CD8-positive, alpha-beta memory T cell (primary cell): ENCODE measurements around the gene ANXA1. TPM values are rescaled to one million over a fixed set of nuclear protein-coding genes. Genes with fewer than 3 reads are reported as not detected.

Experiments
- CTCF ChIA-PET: fragments of 350-600 bp; sonication (Branson Sonifier 250); formaldehyde crosslinking; loops from one replicate; lab custom pipeline; 2021; ENCODE audit warnings: antibody characterized with exemption; lab: Charles Lee
- POLR2A ChIA-PET: fragments of 350-600 bp; sonication (Branson Sonifier 250); formaldehyde crosslinking; loops from one replicate; lab custom pipeline; 2021; ENCODE audit warnings: antibody characterized with exemption; lab: Charles Lee
- DNase-seq, 5 donors: peaks; one replicate each; pipeline versions ENCODE4 v3.0.0 to v3.0.0-alpha.2; 2020 to 2022; ENCODE audit warnings: mixed read lengths in 1 of 5
- H3K27ac ChIP-seq: one replicate; pipeline ENCODE4 v1.7.0; 2013; ENCODE audit warnings: low read depth, mild to moderate bottlenecking, low read length, moderate library complexity
- H3K27me3 ChIP-seq: 2 replicates; pipeline ENCODE4 v1.7.0; 2013; ENCODE audit warnings: low read length, mild to moderate bottlenecking; ENCODE audit not compliant: insufficient read depth, poor library complexity, severe bottlenecking
- H3K36me3 ChIP-seq: 2 replicates; pipeline ENCODE4 v1.7.0; 2013; ENCODE audit warnings: mild to moderate bottlenecking, low read length, moderate library complexity; ENCODE audit not compliant: insufficient read depth
- H3K4me1 ChIP-seq: 2 replicates; pipeline ENCODE4 v1.7.0; 2013; ENCODE audit warnings: mild to moderate bottlenecking, low read length, moderate library complexity; ENCODE audit not compliant: insufficient read depth
- H3K4me3 ChIP-seq: 2 replicates; pipeline ENCODE4 v1.7.0; 2013; ENCODE audit warnings: mild to moderate bottlenecking, low read length
- H3K9me3 ChIP-seq: 2 replicates; pipeline ENCODE4 v1.7.0; 2013; ENCODE audit warnings: mild to moderate bottlenecking, low read length
- H3K27ac Mint-ChIP-seq, 8 donors: one replicate each; pipeline ENCODE4 v1.8.0; 2020 to 2021; ENCODE audit warnings: mixed read lengths in 8 of 8, mild to moderate bottlenecking in 6 of 8, inconsistent platforms in 3 of 8, moderate library complexity in 3 of 8
- H3K27me3 Mint-ChIP-seq, 2 donors: one replicate each; pipeline ENCODE4 v1.8.0; 2020 to 2021; ENCODE audit warnings: mixed read lengths in 2 of 2, mild to moderate bottlenecking in 1 of 2, moderate library complexity in 1 of 2
- H3K36me3 Mint-ChIP-seq, 3 donors: one replicate each; pipeline ENCODE4 v1.8.0; 2020 to 2021; ENCODE audit warnings: mixed read lengths in 3 of 3, inconsistent platforms in 1 of 3, mild to moderate bottlenecking in 1 of 3
- H3K4me1 Mint-ChIP-seq, 3 donors: one replicate each; pipeline ENCODE4 v1.8.0; 2020 to 2021; ENCODE audit warnings: mixed read lengths in 3 of 3, inconsistent platforms in 1 of 3, mild to moderate bottlenecking in 1 of 3
- H3K4me3 Mint-ChIP-seq, 7 donors: one replicate each; pipeline ENCODE4 v1.8.0; 2020 to 2021; ENCODE audit warnings: mixed read lengths in 7 of 7, mild to moderate bottlenecking in 6 of 7, moderate library complexity in 4 of 7, inconsistent platforms in 2 of 7
- H3K9me3 Mint-ChIP-seq, 5 donors: one replicate each; pipeline ENCODE4 v1.8.0; 2020 to 2022; ENCODE audit warnings: mixed read lengths in 5 of 5, mild to moderate bottlenecking in 3 of 5, moderate library complexity in 2 of 5, inconsistent platforms in 1 of 5
- polyA plus RNA-seq: library from polyadenylated mRNA; unstranded; fragments of 300-500 nt; fragmentation: Illumina TruSeq; gene quantifications from one replicate; pipeline ENCODE4 v1.2.3, GENCODE V29; 2021
- total RNA-seq, 2 experiments: library from RNA; stranded (reverse); gene quantifications; one replicate each; pipeline ENCODE4 v1.2.3, GENCODE V29; 2021

The ANXA1 gene
- total and polyA plus RNA-seq, 3 experiments from 2014 or later: 87.7 to 517 (median 93.2) TPM

DNA sequence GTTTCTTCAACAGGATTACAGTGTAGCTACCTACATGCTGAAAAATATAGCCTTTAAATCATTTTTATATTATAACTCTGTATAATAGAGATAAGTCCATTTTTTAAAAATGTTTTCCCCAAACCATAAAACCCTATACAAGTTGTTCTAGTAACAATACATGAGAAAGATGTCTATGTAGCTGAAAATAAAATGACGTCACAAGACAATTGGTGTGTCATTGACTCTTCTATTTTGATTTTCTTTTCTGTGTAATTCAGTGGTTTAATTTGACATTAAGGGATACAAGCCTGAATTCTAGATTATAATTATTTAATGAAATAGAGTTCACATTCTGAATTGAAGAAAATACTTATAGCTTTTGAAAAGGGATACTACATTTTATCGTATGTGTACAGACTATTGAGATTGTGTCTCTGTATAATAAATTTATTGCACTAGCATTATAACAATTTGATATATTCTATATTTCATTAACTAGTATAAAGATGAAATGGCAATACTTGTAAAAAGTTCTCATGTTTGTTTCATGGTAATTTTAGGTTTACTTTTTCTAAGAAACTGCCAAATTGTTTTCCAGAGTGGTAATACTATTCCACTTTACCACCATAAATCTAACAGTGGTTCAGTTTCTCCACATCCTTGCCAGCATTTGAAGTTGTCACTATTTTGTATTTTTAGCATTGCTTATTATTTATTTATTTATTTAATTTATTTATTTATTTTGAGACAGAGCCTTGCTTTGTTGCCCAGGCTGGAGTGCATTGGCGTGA, 18.7 kb downstream of the ANXA1 start:
- no peak overlapping the region for H3K4me3 Mint-ChIP-seq
- ChIA-PET POLR2A (interaction anchor here (1.3 kb wide), 1 partner anchor 15 kb away, joined by 4 read pairs; no protein-coding TSS in a partner anchor), CTCF (interaction anchor here (0.9 to 1.2 kb wide), 3 partner anchors 10 to 63 kb away, joined by 3 to 5 read pairs (median 3); no protein-coding TSS in a partner anchor)
- peaks cover 19 to 40% (median 34%) of the 10 kb centered on the region in 3 donors for H3K4me1 Mint-ChIP-seq
- peaks cover 0 to 1% (median 0%) of the 10 kb centered on the region in 5 donors for H3K9me3 Mint-ChIP-seq
- Histone ChIP-seq H3K4me3 (no peak overlapping the region), H3K4me1 (peaks cover 7% of the 10 kb centered on the region), H3K36me3 (peaks cover 23% of the 10 kb centered on the region), H3K27ac (no peak overlapping the region), H3K27me3 (no peaks in the 10 kb centered on the region), H3K9me3 (no peaks in the 10 kb centered on the region)
- no peak for DNase-seq
- no peaks in the 10 kb centered on the region for H3K27me3 Mint-ChIP-seq
- no peak overlapping the region for H3K27ac Mint-ChIP-seq
- H3K36me3 Mint-ChIP-seq: peaks cover 9 to 56% (median 20%) of the 10 kb centered on the region in 3 donors

DNA sequence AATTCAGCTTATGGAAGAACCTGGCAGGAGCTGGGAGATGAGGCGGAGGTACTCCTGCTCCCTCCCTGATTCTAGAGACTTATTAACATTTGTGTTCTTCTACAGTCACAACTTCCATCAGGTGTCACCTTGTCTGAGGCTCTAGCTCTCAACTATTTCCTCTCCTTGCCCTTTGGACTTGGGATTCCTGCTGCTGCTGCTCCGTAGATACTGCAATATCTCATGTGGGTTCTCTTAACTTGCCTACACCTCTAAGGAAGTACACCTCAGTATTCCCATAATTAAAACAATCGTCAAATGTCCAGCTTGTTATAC, 21.2 kb downstream of the ANXA1 start:
- no peak overlapping the region for H3K4me3 Mint-ChIP-seq
- POLR2A ChIA-PET: no interaction called here
- H3K27me3 ChIP-seq: no peaks in the 10 kb centered on the region

DNA sequence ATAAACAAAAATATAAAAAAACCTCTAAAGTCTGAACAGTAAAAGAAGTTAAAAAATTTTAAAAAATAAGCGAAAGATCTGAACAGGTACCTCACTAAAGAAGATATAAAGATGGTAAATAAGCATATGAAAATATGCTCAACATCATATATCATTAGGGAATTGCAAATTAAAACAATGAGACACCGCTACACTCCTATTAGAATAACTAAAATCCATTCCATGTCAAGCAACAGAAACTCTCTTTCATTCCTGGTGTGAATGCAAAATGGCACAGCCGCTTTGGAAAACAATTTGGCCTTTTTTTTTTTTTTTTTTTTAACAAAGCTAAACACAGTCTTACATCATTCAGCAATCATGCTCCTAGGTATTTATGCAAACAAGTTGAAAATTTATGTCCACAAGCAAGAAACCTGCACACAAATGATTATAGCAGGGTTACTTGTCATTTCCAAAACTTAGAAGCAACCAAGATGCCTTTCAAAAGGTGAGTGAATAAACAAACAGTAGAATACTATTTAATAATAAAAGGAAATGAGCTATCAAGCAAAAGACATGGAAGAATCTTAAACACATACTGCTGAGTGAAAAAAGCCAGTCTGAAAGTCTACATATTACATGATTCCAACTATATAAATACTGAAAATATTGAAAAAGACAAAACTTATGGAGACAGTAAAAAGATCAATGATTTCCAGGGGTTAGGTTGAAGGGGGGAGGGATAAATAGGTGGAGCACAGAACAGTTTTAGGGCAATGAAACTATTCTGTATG, 22.1 kb downstream of the ANXA1 start:
- DNase-seq: no peak
- Mint-ChIP-seq H3K36me3 (peaks cover 0 to 23% (median 2%) of the 10 kb centered on the region in 3 donors), H3K4me1 (peaks cover under 1 to 9% (median 1%) of the 10 kb centered on the region in 3 donors), H3K27me3 (no peaks in the 10 kb centered on the region), H3K4me3 (no peak overlapping the region), H3K27ac (peak overlapping the region in 2 of 8 donors; percentile 15 to 50), H3K9me3 (peaks cover 0 to 1% (median 0%) of the 10 kb centered on the region in 5 donors)
- POLR2A ChIA-PET: interaction anchor here (0.6 kb wide), 3 partner anchors 58 to 1174 kb away, joined by 5 to 8 read pairs (median 6); no protein-coding TSS in a partner anchor
- CTCF ChIA-PET: interaction anchor here (1.5 to 3.2 kb wide), 2 partner anchors 10 to 66 kb away, joined by 4 to 15 read pairs; no protein-coding TSS in a partner anchor
- Histone ChIP-seq H3K27ac (no peak overlapping the region), H3K9me3 (no peaks in the 10 kb centered on the region), H3K4me3 (no peak overlapping the region), H3K36me3 (no peaks in the 10 kb centered on the region), H3K27me3 (no peaks in the 10 kb centered on the region), H3K4me1 (no peaks in the 10 kb centered on the region)

More for the DNA sequence above, 21.2 kb downstream of the ANXA1 start:
- Mint-ChIP-seq H3K27ac (peak overlapping the region in 6 of 8 donors; percentile 5 to 77 (median 54)), H3K4me1 (peaks cover 4 to 16% (median 9%) of the 10 kb centered on the region in 3 donors), H3K9me3 (peaks cover 0 to 1% (median 0%) of the 10 kb centered on the region in 5 donors), H3K27me3 (no peaks in the 10 kb centered on the region), H3K36me3 (peaks cover 0 to 31% (median 8%) of the 10 kb centered on the region in 3 donors)
- no peak for DNase-seq
- H3K27ac ChIP-seq: no peak overlapping the region
- H3K4me1 ChIP-seq: peaks cover under 1% of the 10 kb centered on the region
- H3K4me3 ChIP-seq: no peak overlapping the region
- CTCF ChIA-PET: interaction anchor here (0.8 to 3.2 kb wide), 4 partner anchors 11 to 67 kb away, joined by 3 to 15 read pairs (median 4); no protein-coding TSS in a partner anchor
- H3K9me3 ChIP-seq: no peaks in the 10 kb centered on the region
- peaks cover under 1% of the 10 kb centered on the region for H3K36me3 ChIP-seq

DNA sequence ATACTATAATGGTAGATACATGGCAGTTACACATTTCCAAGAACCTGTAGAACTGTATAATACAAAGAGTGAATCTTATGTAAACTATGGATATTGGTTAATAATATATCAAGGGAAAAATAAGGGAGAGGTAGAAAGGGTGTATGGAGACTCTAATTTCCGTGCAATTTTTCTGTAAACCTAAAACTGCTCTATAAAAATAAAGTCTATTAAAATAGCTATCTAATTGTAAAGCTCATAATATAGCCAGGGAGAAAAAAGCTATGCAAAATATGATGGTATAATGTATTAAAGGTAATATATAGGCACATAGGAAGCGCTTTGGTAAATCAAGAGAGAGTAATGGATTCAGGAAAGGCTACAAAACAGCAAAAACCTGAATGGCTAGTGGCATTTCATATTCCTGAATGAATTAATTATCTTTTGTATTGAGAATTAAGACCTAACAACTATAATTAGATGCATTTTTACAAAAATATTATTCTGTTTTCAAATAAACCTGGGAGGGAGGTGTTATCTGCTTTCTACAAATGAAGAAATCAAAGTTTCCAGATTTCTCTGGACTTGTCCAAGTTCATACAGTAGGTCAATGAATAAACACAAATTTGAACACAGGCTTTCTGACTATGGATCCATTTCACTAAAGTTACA, 22.8 kb downstream of the ANXA1 start:
- peaks cover 0 to 17% (median 2%) of the 10 kb centered on the region in 3 donors for H3K36me3 Mint-ChIP-seq
- peaks cover 0 to 6% (median 1%) of the 10 kb centered on the region in 3 donors for H3K4me1 Mint-ChIP-seq
- H3K27me3 ChIP-seq: no peaks in the 10 kb centered on the region
- H3K36me3 ChIP-seq: no peaks in the 10 kb centered on the region
- peaks cover 0 to 1% (median 0%) of the 10 kb centered on the region in 5 donors for H3K9me3 Mint-ChIP-seq
- no peak overlapping the region for H3K4me3 Mint-ChIP-seq
- H3K27ac Mint-ChIP-seq: peak overlapping the region in 4 of 8 donors; percentile 15 to 61 (median 32)
- POLR2A ChIA-PET: interaction anchor here (0.6 kb wide), 3 partner anchors 59 to 1174 kb away, joined by 5 to 8 read pairs (median 6); no protein-coding TSS in a partner anchor
- H3K9me3 ChIP-seq: no peaks in the 10 kb centered on the region
- H3K4me3 ChIP-seq: no peak overlapping the region
- H3K27ac ChIP-seq: no peak overlapping the region
- no peak for DNase-seq
- no peaks in the 10 kb centered on the region for H3K4me1 ChIP-seq
- CTCF ChIA-PET: interaction anchor here (1.5 kb wide), 1 partner anchor 9 kb away, joined by 4 read pairs; no protein-coding TSS in a partner anchor
- H3K27me3 Mint-ChIP-seq: no peaks in the 10 kb centered on the region

DNA sequence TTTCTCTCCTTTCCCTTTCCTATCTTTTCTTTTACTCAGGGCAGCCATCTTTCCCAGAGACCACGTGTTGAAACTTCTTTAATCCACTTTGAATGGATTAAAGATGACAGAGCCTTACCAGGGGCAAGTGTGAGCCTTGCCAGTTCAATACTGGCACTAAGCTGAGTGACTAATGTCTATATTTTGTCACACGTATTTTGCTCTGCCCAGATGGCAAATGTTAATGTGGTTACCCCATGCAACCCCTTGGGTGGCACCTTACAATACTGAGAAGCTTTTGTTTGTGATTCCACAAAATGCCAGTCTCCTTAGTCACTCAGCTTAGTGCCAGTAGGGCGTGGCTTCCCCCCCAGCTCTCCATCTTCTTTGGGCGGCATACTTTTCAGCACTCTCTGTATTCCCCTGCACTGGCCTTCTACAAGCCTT, 24.8 kb downstream of the ANXA1 start:
- Mint-ChIP-seq H3K27ac (no peak overlapping the region), H3K36me3 (peaks cover 0 to 7% (median 2%) of the 10 kb centered on the region in 3 donors), H3K9me3 (peaks cover 0 to 1% (median 0%) of the 10 kb centered on the region in 5 donors), H3K27me3 (no peaks in the 10 kb centered on the region), H3K4me1 (peaks cover 0 to 6% (median 1%) of the 10 kb centered on the region in 3 donors), H3K4me3 (no peak overlapping the region)
- ChIA-PET CTCF (interaction anchor here (3.0 kb wide), 1 partner anchor 68 kb away, joined by 21 read pairs; no protein-coding TSS in a partner anchor), POLR2A (no interaction called here)
- H3K27ac ChIP-seq: no peak overlapping the region
- no peaks in the 10 kb centered on the region for H3K27me3 ChIP-seq
- no peak for DNase-seq
- H3K9me3 ChIP-seq: no peaks in the 10 kb centered on the region
- no peaks in the 10 kb centered on the region for H3K4me1 ChIP-seq
- H3K4me3 ChIP-seq: no peak overlapping the region
- H3K36me3 ChIP-seq: no peaks in the 10 kb centered on the region

DNA sequence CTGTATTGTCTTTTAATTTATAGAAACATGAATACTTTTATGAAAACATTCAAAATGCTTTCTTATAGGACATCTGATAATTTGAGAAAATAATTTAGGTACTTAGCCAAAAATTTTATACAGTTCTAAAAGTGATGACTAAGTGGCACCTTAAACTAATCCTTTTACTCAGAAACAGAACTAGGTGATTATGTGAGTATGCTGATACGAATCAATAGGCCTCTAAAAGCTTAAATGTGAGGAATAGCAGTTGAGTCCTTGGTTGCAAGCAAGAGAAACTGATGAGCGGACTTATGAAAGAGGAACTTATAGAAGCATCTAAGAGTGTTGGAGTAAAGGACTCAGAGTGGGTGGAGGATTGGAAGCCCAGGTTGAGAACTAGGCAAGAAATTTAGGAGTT, 26.4 kb downstream of the ANXA1 start:
- H3K36me3 Mint-ChIP-seq: no peaks in the 10 kb centered on the region

DNA sequence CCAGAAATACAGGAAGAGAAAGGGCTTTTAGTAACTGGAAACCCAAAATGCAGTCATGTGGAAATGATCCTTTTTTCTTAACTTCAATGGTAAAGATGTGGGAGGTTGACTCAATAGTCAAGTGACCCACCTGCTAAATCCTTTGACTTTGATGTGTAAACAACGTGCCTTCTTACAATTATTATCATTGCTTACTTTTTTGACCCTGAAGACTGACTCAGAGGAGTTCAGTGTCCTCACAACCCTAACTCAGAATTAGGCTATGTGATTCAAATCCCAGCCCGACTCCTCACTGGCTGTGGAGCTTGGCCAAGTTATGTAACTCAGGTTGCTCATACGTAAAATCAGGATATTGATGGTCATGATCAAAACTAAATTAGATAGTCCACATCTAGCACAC, 27.9 kb downstream of the ANXA1 start:
- Mint-ChIP-seq H3K4me3 (no peak overlapping the region), H3K4me1 (peaks cover 0 to 6% (median 1%) of the 10 kb centered on the region in 3 donors), H3K36me3 (no peaks in the 10 kb centered on the region), H3K9me3 (no peaks in the 10 kb centered on the region), H3K27ac (peak overlapping the region in 1 of 8 donors; percentile 66), H3K27me3 (peaks cover 0 to 3% of the 10 kb centered on the region in 2 donors)
- DNase-seq: no peak
- ChIA-PET POLR2A (no interaction called here), CTCF (interaction anchor here (5.3 kb wide), 1 partner anchor 72 kb away, joined by 44 read pairs; no protein-coding TSS in a partner anchor)
- Histone ChIP-seq H3K27ac (no peak overlapping the region), H3K9me3 (no peaks in the 10 kb centered on the region), H3K36me3 (no peaks in the 10 kb centered on the region), H3K27me3 (no peaks in the 10 kb centered on the region), H3K4me1 (no peaks in the 10 kb centered on the region), H3K4me3 (no peak overlapping the region)

More for the DNA sequence above, 26.4 kb downstream of the ANXA1 start:
- no peaks in the 10 kb centered on the region for H3K4me1 ChIP-seq
- H3K36me3 ChIP-seq: no peaks in the 10 kb centered on the region
- no peak overlapping the region for H3K4me3 ChIP-seq
- CTCF ChIA-PET: interaction anchor here (3.0 kb wide), 1 partner anchor 70 kb away, joined by 21 read pairs; no protein-coding TSS in a partner anchor
- DNase-seq: no peak
- H3K27me3 ChIP-seq: no peaks in the 10 kb centered on the region
- Mint-ChIP-seq H3K4me3 (no peak overlapping the region), H3K27me3 (no peaks in the 10 kb centered on the region), H3K9me3 (no peaks in the 10 kb centered on the region), H3K4me1 (peaks cover 0 to 6% (median 1%) of the 10 kb centered on the region in 3 donors), H3K27ac (peak overlapping the region in 1 of 8 donors; percentile 51)
- H3K27ac ChIP-seq: no peak overlapping the region
- no peaks in the 10 kb centered on the region for H3K9me3 ChIP-seq
- POLR2A ChIA-PET: no interaction called here
